ENCODE results near the gene GPR173. TPM values are rescaled to one million over a fixed set of nuclear protein-coding genes. Genes with fewer than 3 reads are reported as not detected.

Gene GPR173
- total and polyA plus RNA-seq, 2 of the 8 experiments (the other 6 are each of a cell fraction or from before 2014, with no cell fraction given): 7.0 to 11.3 TPM

- 0 out of 2 replicates have a peak, but pooled peaks cover 1% of the 10 kb centered on the region for H3K23me2 ChIP-seq (ENCODE audit: low read depth, low read length)
- H4K5ac ChIP-seq (ENCODE audit: insufficient read length, low read depth, low read length): no peak overlapping the region
- no peak overlapping the region for H2BK12ac ChIP-seq (ENCODE audit: low read depth, low read length)
- no peaks in the 10 kb centered on the region for H4K20me1 ChIP-seq (replicated peaks in 1 of 2; ENCODE audit: control insufficient read depth in 1 of 2, insufficient read depth in 2 of 2, low read length in 2 of 2)
- no peak overlapping the region for H2BK5ac ChIP-seq (ENCODE audit: low read depth, low read length)
- H3K18ac ChIP-seq (ENCODE audit: extremely low read depth, low read length): no peak overlapping the region
- no peak overlapping the region for H2BK20ac ChIP-seq (ENCODE audit: low read length)
- no peaks in the 10 kb centered on the region for H3K27me3 ChIP-seq (replicated peaks in 1 of 4; ENCODE audit: control insufficient read depth in 3 of 4, extremely low read depth in 1 of 4, insufficient read depth in 3 of 4, low read length in 3 of 4)
- no peak overlapping the region for H3K4me2 ChIP-seq (ENCODE audit: insufficient read depth in 1 of 2, low read depth in 2 of 2, low read length in 2 of 2)
- no peak overlapping the region for H2AK5ac ChIP-seq (ENCODE audit: low read depth, low read length)
- no peak for TF ChIP-seq E2F6 (IDR thresholded peaks at IDR 0.05)
- TF ChIP-seq NRF1 (IDR thresholded peaks at IDR 0.05; ENCODE audit: low read depth, low read length): no peak
- TF ChIP-seq RXRA (IDR thresholded peaks at IDR 0.05; ENCODE audit: insufficient read depth, low read depth, low read length): no peak
- no peak for TF ChIP-seq POLR2A (IDR thresholded peaks at IDR 0.05; ENCODE audit: control extremely low read depth in 1 of 2, low read depth in 2 of 2, low read length in 2 of 2)
- no peak for TF ChIP-seq HDAC2 (IDR thresholded peaks at IDR 0.05; ENCODE audit: borderline replicate concordance in 1 of 2, low read depth in 2 of 2, low read length in 2 of 2)
- TF ChIP-seq MAFK (IDR thresholded peaks at IDR 0.05; ENCODE audit: low read depth, low read length): no peak
- no peak for TF ChIP-seq SIRT6 (IDR thresholded peaks at IDR 0.05; ENCODE audit: low read length)
- TF ChIP-seq RNF2 (IDR thresholded peaks at IDR 0.05; ENCODE audit: borderline replicate concordance, low read depth, low read length, missing control alignments, poor library complexity, severe bottlenecking): no peak
- TF ChIP-seq BCL11A (IDR thresholded peaks at IDR 0.05; ENCODE audit: low read depth in 2 of 2, low read length in 2 of 2): no peak
- no peak for TF ChIP-seq JUN (IDR thresholded peaks at IDR 0.05; ENCODE audit: low read depth, low read length)
- TF ChIP-seq SUZ12 (IDR thresholded peaks at IDR 0.05; ENCODE audit: low read length): no peak
- FAIRE-seq (no peak), DNase-seq (ENCODE audit: low read depth in 1 of 2, low spot score in 2 of 2) (no peak)
- H3K9ac ChIP-seq (replicated peaks in 1 of 4; ENCODE audit: extremely low read depth in 1 of 4, low read depth in 3 of 4, low read length in 3 of 4): no peak overlapping the region
- H3K79me1 ChIP-seq (ENCODE audit: low read depth, low read length): no peaks in the 10 kb centered on the region
- no peak overlapping the region for H2BK15ac ChIP-seq (ENCODE audit: low read length)
- H3K56ac ChIP-seq (replicated peaks; ENCODE audit: insufficient read length, low read depth, low read length): no peak overlapping the region
- no peak overlapping the region for H3K14ac ChIP-seq (ENCODE audit: insufficient read length)
- H4K8ac ChIP-seq (ENCODE audit: extremely low read depth, insufficient read depth, low read length): no peak overlapping the region
- WGBS, 2 experiments (ENCODE audit: extremely low coverage in 1 of 2, insufficient coverage in 1 of 2, insufficient read length in 1 of 2, insufficient replicate concordance in 2 of 2, low coverage in 1 of 2, low lambda C conversion rate in 2 of 2, missing lambda C conversion rate in 1 of 2): 96% methylated on average over 3 of the region's 3 CpGs; no CpG with 5 or more reads in 1 of the 2 experiments
- H3K4ac ChIP-seq (replicated peaks; ENCODE audit: insufficient read length, low read depth, low read length): no peak overlapping the region
- no peaks in the 10 kb centered on the region for H3K9me3 ChIP-seq (ENCODE audit: insufficient read depth in 2 of 2, low read depth in 1 of 2, low read length in 1 of 2)
- no peak overlapping the region for H2BK120ac ChIP-seq (replicated peaks; ENCODE audit: low read depth, low read length)
- no peaks in the 10 kb centered on the region for H3K4me1 ChIP-seq (replicated peaks in 1 of 4; ENCODE audit: control insufficient read depth in 3 of 4, insufficient read depth in 4 of 4, low read length in 3 of 4)
- H4K91ac ChIP-seq (replicated peaks; ENCODE audit: insufficient read length, low read length): no peak overlapping the region
- peaks cover 0 to 4% (median 0%) of the 10 kb centered on the region in 4 experiments; a peak in 1 of 8 replicates for H3K36me3 ChIP-seq (ENCODE audit: control insufficient read depth in 2 of 4, insufficient read depth in 4 of 4, low read length in 3 of 4)
- peaks cover 0 to 6% of the 10 kb centered on the region in 2 experiments; a peak in 2 of 4 replicates for H3K79me2 ChIP-seq (ENCODE audit: control insufficient read depth in 1 of 2, insufficient read depth in 2 of 2, low read length in 2 of 2)
- ChIA-PET CTCF (ENCODE audit: partially characterized antibody) (interaction anchor here (1.5 kb wide), 1 partner anchor 24 kb away, joined by 3 read pairs; no protein-coding TSS in a partner anchor), POLR2A (ENCODE audit: partially characterized antibody) (no interaction called here)
- no peak overlapping the region for H3K4me3 ChIP-seq (ENCODE audit: extremely low read depth in 1 of 4, insufficient read depth in 2 of 4, low read depth in 3 of 4, low read length in 4 of 4)
- no peak overlapping the region for H2AFZ ChIP-seq (ENCODE audit: low read length)
- H3K23ac ChIP-seq (ENCODE audit: insufficient read length): no peak overlapping the region
- H3K27ac ChIP-seq (ENCODE audit: low read depth, low read length): no peak overlapping the region
Observed at GRCh38 chrX:53095796-53096195, 47.2 kb downstream of the GPR173 start.
